ENCODE measurements around the gene GUCA1A.
"Not testable (repeated sequence)": the region's sequence is repeated elsewhere in the genome, so short reads cannot be mapped to it uniquely, and the experiment has no call there.

Gene GUCA1A

GRCh38 chr6:42138630-42139619 is 34.2 kb upstream of the GUCA1A start:
- H3K27me3 Mint-ChIP-seq, result peaks cover 42% of the 10 kb centered on the region
- DNase-seq (no peak), ATAC-seq (no peak)
- peaks cover 19% of the 10 kb centered on the region for H3K4me1 Mint-ChIP-seq
- no peak overlapping the region for H3K27ac Mint-ChIP-seq
- no peak overlapping the region for H3K4me3 Mint-ChIP-seq
- H3K9me3 Mint-ChIP-seq, result no peaks in the 10 kb centered on the region

- Mint-ChIP-seq H3K4me1 (peaks cover 19% of the 10 kb centered on the region), H3K27ac (no peak overlapping the region), H3K9me3 (no peaks in the 10 kb centered on the region), H3K27me3 (peaks cover 48% of the 10 kb centered on the region), H3K4me3 (no peak overlapping the region)
- no peak for DNase-seq
- no peak for ATAC-seq
These were observed 33.1 kb upstream of the GUCA1A start for GRCh38 chr6:42140032-42140431.

GRCh38 chr6:42140756-42141602 is 32.2 kb upstream of the GUCA1A start:
- no peak for DNase-seq
- Mint-ChIP-seq H3K4me3 (no peak overlapping the region), H3K27ac (no peak overlapping the region)

DNA sequence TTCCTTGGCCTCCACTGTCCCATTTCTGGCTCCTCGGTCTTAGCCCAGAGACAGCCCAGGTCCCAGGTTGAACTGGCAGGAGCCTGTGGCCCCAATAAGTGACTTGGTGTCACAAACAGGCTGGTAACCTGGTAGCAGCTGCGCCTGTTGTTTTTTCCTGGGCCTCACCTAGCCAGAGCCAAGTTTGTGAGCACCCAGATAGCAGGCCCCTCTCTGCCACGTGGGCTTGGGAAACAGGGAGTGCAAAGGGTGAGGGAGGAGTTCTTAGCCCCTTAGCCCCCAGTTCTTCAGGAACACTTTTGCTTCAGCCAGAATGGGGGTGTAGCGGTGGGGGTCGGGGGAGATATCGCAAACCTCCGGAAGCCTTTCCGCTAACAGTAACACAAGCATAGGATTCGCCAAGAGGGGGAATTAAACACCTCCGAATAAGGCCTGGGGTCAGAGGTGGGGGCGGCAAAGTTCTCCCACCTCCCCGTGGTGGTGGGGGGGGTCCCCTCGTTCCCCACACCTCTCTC is 31.5 kb upstream of the GUCA1A start:
- Mint-ChIP-seq H3K4me3 (peak overlapping the region in 1 of 2 donors; percentile 18), H3K9me3 (no peaks in the 10 kb centered on the region), H3K27me3 (peaks cover 55% of the 10 kb centered on the region), H3K4me1 (peaks cover 13% of the 10 kb centered on the region), H3K27ac (no peak overlapping the region)
- DNase-seq (no peak), ATAC-seq (no peak)

More at GRCh38 chr6:42140756-42141602, 32.2 kb upstream of the GUCA1A start:
- Mint-ChIP-seq H3K4me1 (peaks cover 19% of the 10 kb centered on the region), H3K9me3 (no peaks in the 10 kb centered on the region), H3K27me3 (peaks cover 55% of the 10 kb centered on the region)
- ATAC-seq, result no peak

- peak; percentile 68 for ATAC-seq
- H3K4me3 Mint-ChIP-seq, result peak within 1 kb of the TSS; percentile 53 to 83
- peak within 1 kb of the TSS in 1 of 2 donors; percentile 59 for H3K27ac Mint-ChIP-seq
- no peaks in the 10 kb centered on the region for H3K9me3 Mint-ChIP-seq
- peaks cover 55% of the 10 kb centered on the region for H3K27me3 Mint-ChIP-seq
- peaks cover 7% of the 10 kb centered on the region for H3K4me1 Mint-ChIP-seq
- DNase-seq, result no peak
These were observed 30.9 kb upstream of the GUCA1A start, which contains the start of gene C6orf132 for GRCh38 chr6:42142118-42142835. C6orf132 (minus strand) TSS chr6:42142620; CDS start chr6:42142444, 176 bp downstream.

DNA sequence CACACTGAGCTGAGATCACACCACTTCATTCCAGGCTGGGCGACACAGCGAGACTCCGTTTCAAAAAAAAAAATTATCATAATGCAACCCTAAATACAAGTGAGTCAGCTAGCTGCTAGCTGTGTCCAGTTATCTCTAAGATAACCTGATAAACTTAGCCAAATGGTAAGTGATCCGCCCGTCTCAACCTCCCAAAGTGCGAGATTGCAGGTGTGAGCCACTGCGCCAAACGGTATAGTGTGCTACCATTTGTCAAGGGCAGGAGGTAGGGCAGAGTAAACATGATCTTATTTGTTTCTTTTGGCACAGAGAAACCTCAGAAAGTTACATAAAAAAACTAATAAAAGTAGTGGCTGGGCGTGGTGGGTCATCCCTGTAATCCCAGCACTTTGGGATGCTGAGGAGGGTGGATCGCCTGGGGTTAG is 26.0 kb upstream of the GUCA1A start:
- peaks cover 6% of the 10 kb centered on the region for H3K4me1 Mint-ChIP-seq
- peaks cover 41% of the 10 kb centered on the region for H3K27me3 Mint-ChIP-seq
- H3K4me3 Mint-ChIP-seq, result no peak overlapping the region
- DNase-seq (no peak), ATAC-seq (no peak)
- H3K9me3 Mint-ChIP-seq, result no peaks in the 10 kb centered on the region
- no peak overlapping the region for H3K27ac Mint-ChIP-seq

GRCh38 chr6:42148058-42148457 is 25.1 kb upstream of the GUCA1A start:
- no peak overlapping the region for H3K27ac Mint-ChIP-seq
- DNase-seq (no peak), ATAC-seq (no peak)

DNA sequence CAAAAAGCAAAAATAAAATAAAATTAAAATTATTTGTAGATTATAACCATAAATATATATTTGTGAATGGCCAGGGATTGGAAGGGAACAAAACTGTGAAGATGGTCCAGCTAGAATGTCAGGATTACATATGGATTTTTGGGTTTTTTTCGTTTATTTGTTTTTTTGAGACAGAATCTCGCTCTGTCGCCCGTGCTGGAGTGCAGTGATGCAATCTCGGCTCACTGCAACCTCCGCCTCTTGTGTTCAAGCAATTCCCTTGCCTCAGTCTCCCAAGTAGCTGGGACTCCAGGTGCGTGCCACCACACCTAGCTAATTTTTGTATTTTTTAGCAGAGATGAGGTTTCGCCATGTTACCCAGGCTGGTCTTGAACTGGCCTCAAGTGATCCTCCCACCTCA is 22.9 kb upstream of the GUCA1A start:
- no peaks in the 10 kb centered on the region for H3K9me3 Mint-ChIP-seq
- no peak overlapping the region for H3K27ac Mint-ChIP-seq
- no peaks in the 10 kb centered on the region for H3K4me1 Mint-ChIP-seq
- H3K27me3 Mint-ChIP-seq, result peaks cover 15% of the 10 kb centered on the region
- DNase-seq (no peak), ATAC-seq (no peak)
- no peak overlapping the region for H3K4me3 Mint-ChIP-seq

More at GRCh38 chr6:42148058-42148457, 25.1 kb upstream of the GUCA1A start:
- Mint-ChIP-seq H3K4me1 (no peaks in the 10 kb centered on the region), H3K4me3 (no peak overlapping the region), H3K27me3 (peaks cover 32% of the 10 kb centered on the region), H3K9me3 (no peaks in the 10 kb centered on the region)

- H3K4me3 Mint-ChIP-seq, result no peak overlapping the region
- ATAC-seq (no peak), DNase-seq (no peak)
- no peaks in the 10 kb centered on the region for H3K4me1 Mint-ChIP-seq
- H3K27ac Mint-ChIP-seq, result no peak overlapping the region
- peaks cover 10% of the 10 kb centered on the region for H3K27me3 Mint-ChIP-seq
- no peaks in the 10 kb centered on the region for H3K9me3 Mint-ChIP-seq
These were observed 21.1 kb upstream of the GUCA1A start for GRCh38 chr6:42152024-42152423.

- H3K27ac Mint-ChIP-seq, ATAC-seq, DNase-seq, H3K4me1 Mint-ChIP-seq, H3K9me3 Mint-ChIP-seq, H3K4me3 Mint-ChIP-seq: not testable (repeated sequence)
- H3K27me3 Mint-ChIP-seq, result peaks cover 10% of the 10 kb centered on the region
These were observed 20.5 kb upstream of the GUCA1A start for GRCh38 chr6:42152528-42153213.

DNA sequence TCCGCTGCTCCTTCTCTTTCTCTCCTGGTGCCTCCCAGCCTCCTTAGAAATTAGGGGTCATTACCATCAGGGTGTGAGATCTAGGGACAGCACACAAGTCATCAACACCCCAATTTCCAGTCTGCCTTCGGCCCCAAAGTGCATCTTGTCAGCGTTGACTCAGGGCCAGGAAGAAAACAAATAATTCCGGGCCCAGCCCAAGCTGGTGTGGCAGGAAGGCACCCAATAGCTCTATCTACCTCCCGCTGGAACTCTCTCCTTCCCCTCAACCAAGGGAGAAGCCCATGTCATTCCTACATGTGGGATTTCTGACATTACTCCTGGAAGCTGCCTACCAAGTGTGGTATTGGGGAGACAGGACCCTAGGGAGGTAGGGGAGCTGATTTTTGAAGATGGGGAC is 19.2 kb upstream of the GUCA1A start:
- no peaks in the 10 kb centered on the region for H3K4me1 Mint-ChIP-seq
- ATAC-seq, result no peak
- no peaks in the 10 kb centered on the region for H3K9me3 Mint-ChIP-seq
- peaks cover 3% of the 10 kb centered on the region for H3K27me3 Mint-ChIP-seq
- H3K4me3 Mint-ChIP-seq, result no peak overlapping the region
- no peak for DNase-seq
- H3K27ac Mint-ChIP-seq, result no peak overlapping the region

DNA sequence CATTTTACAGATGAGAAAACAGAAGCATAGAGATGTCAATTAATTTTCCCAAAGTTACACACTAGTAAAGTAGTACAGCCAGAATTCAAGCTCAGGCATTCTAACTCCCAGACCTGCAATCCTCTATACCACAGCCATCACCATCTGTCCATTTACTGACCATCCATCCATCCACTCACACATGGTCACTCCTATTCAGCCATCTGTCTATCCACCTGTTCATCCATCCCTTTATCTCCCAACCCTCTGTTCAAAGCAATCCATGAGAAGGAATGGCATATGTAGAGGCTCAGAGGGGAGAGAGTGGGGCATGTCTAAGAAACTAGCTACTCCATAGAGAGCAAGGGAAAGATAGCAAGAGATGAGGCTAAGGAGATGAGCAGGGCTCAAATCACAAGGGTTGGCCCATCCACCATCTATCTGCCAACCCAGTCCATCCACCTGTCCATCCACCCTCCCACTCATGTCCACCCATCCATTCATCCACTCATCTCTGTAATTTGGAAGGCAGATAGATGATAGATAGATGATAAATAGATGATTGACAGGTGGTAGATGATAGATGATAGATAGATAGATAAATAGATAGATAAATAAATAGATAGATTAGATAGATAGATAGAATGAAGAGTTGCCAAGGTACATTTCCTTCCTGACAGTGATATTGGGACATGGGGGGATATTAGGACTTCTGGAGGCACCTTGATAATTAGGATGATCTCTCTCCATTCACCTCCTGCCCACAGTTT is 18.5 kb upstream of the GUCA1A start:
- ATAC-seq (no peak), DNase-seq (no peak)
- H3K4me1 Mint-ChIP-seq, result no peaks in the 10 kb centered on the region
- H3K9me3 Mint-ChIP-seq, result no peaks in the 10 kb centered on the region
- no peak overlapping the region for H3K4me3 Mint-ChIP-seq
- H3K27ac Mint-ChIP-seq, result peak overlapping the region in 1 of 2 donors; percentile 28
- H3K27me3 Mint-ChIP-seq, result no peaks in the 10 kb centered on the region

DNA sequence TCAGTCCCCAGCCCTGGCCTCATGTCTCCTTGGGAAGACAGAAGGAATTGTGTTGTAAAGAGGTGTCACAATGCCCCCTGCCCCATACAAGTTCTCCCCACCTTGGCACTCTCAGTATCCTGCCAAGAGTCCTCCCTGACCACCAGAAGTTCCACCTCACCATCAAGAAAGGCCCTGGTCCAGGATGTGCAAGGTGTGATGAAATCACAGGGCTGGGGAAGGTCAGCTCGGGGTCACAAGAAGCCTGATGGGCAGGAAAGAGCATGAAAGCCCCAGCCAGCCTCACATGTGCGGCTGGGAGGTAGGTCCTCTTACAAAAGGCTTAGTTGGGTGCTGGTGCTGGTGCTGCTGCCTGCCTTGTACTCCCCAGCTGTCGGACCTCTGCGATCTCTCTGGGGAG is 17.9 kb upstream of the GUCA1A start:
- DNase-seq (no peak), ATAC-seq (no peak)
- no peak overlapping the region for H3K4me3 Mint-ChIP-seq
- H3K27ac Mint-ChIP-seq, result peak overlapping the region; percentile 28 to 57
- H3K27me3 Mint-ChIP-seq, result peaks cover 2% of the 10 kb centered on the region
- no peaks in the 10 kb centered on the region for H3K4me1 Mint-ChIP-seq
- H3K9me3 Mint-ChIP-seq, result no peaks in the 10 kb centered on the region

DNA sequence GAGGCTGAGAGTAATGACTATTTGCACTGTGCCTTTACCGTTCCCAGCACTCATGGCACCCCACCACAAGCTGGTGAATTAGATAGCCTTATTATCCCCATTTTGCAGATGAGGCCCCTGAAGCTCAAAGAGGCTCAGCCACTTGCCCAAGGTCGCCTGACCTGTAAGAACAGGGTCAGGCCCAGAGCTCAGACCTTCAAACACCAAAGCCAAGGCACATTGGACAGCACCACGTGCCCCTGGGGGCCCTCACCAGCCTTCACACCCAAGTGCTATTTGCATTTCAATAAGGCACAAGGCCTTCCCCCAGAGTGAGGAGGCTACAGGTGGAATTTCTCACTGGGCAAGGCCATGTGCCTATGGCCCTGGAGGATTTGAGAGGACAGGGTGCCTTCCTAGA is 16.5 kb upstream of the GUCA1A start:
- no peaks in the 10 kb centered on the region for H3K4me1 Mint-ChIP-seq
- no peak overlapping the region for H3K27ac Mint-ChIP-seq
- H3K4me3 Mint-ChIP-seq, result no peak overlapping the region
- ATAC-seq (no peak), DNase-seq (no peak)
- H3K27me3 Mint-ChIP-seq, result peaks cover 7% of the 10 kb centered on the region
- no peaks in the 10 kb centered on the region for H3K9me3 Mint-ChIP-seq
